D721Med (cell line): ENCODE measurements around the gene SSU72.
"Not testable (repeated sequence)": the region's sequence is repeated elsewhere in the genome, so short reads cannot be mapped to it uniquely, and the experiment has no call there.

Source experiments
- DNase-seq: peaks from one replicate; pipeline ENCODE4 v3.0.0; 2011; ENCODE audit warnings: low spot score; ENCODE audit not compliant: insufficient read length
- FAIRE-seq: peaks from 2 replicates; lab custom pipeline; 2011; peaks lifted over from hg19 to GRCh38; lab: Jason Lieb, UNC
- TF ChIP-seq, protein P1 (sequence below): IDR thresholded peaks from 2 replicates; pipeline ENCODE4 v1.5.1; 2012; ENCODE audit warnings: mild to moderate bottlenecking, control low read depth; ENCODE audit not compliant: insufficient read depth; ENCODE audit errors: missing control alignments

Gene SSU72

DNA sequence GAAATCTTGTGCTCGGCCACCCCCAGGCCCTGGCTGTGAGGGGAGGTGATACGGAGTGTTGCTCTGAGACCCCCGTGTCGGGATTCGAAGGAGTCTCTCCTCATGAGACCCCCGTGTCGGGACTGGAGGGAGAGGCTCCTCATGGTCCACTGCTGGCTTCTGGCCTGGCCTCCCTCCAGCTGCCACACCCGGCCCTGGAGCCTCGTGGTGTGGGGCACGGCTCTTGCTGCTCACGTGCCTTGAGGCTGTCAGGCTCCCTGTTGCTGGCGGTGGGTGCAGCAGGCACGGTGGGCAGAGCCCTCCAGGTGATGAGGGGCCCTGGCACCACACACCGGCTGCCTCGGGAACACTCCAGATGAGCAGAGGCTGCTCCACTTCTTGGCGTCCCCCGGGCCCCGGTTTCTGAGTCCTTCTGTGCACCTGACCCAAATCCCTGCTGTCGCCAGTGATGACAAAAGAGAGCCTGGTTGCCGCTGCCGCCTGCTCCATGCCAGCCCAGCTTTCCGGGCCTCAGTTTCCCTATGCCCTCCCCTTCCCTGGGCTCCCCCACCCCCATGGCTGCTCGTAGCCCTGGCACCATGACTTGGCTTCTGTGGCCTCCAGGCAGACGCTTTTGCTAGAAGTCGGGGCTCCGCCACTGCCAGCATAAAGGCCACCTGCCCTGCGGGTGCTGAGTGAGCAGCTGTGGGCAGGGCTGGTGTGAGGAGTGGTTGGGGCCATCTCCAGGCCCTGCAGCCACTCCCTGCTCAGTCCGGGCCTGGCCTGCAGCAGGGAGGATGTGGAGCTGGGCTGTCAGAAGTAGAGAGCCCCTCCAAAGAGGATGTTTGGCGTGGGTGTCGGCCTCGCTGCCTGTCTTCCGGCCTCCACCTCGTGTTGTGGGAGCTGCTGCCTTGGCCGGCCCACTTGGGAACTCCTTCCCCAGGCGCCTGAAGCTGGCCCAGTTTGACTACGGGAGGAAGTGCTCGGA is 46.1 kb downstream of the SSU72 start:
- DNase-seq, result no peak
- TF ChIP-seq, protein P1, sequence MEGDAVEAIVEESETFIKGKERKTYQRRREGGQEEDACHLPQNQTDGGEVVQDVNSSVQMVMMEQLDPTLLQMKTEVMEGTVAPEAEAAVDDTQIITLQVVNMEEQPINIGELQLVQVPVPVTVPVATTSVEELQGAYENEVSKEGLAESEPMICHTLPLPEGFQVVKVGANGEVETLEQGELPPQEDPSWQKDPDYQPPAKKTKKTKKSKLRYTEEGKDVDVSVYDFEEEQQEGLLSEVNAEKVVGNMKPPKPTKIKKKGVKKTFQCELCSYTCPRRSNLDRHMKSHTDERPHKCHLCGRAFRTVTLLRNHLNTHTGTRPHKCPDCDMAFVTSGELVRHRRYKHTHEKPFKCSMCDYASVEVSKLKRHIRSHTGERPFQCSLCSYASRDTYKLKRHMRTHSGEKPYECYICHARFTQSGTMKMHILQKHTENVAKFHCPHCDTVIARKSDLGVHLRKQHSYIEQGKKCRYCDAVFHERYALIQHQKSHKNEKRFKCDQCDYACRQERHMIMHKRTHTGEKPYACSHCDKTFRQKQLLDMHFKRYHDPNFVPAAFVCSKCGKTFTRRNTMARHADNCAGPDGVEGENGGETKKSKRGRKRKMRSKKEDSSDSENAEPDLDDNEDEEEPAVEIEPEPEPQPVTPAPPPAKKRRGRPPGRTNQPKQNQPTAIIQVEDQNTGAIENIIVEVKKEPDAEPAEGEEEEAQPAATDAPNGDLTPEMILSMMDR, result no peak
- FAIRE-seq, result no peak

DNA sequence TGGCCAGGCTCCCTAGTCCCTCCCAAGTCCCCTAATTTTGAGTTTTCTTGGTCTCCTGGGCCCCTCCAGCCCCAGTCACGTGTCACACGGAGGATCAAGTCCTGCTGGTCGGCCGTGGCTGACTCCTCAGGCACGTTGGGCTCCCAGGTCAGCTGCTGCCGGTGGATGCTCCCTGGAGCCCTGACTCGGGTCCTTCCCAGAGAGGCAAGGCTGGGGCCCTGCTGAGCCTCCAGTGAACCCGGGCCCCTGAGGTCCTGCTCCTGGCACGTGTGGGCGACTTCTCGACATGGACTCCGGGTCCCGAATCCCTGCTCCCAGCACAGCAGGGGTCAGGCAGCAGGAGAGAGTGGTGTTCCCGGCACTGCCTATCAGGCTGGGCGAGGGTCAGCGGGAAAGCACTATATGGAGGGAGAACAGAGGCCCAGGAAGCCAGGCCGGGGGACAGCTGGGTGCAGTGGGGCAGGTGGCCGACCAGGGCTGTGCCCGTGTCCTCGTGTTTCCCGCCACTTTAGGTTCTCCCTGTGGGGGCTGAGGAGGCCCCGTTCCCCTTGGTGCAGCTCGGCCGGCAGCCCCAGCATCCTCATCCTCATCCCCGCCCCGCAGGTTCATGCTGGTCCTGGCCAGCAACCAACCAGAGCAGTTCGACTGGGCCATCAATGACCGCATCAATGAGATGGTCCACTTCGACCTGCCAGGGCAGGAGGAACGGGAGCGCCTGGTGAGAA is 47.4 kb downstream of the SSU72 start:
- DNase-seq (no peak), FAIRE-seq (no peak)
- TF ChIP-seq, protein P1, result no peak

DNA sequence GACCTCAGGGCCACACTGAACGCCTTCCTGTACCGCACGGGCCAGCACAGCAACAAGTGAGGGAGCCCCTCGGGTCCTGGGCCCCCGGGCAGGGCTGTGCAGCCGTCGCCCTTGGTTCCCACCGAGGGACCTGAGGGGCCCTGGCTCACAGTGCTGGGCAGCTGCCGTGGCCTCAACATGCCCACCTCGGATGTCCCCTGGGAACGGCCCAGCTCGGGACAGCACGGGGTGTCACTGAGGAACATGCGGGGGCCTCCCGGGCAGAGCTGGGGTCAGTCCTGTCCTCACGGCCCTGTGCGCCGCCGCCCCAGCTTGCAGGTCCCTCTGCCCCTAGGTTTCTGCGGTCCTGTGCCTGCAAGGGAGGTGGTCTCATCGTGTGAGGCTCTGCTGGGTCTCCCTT is 48.2 kb downstream of the SSU72 start:
- DNase-seq, FAIRE-seq: not testable (repeated sequence)

DNA sequence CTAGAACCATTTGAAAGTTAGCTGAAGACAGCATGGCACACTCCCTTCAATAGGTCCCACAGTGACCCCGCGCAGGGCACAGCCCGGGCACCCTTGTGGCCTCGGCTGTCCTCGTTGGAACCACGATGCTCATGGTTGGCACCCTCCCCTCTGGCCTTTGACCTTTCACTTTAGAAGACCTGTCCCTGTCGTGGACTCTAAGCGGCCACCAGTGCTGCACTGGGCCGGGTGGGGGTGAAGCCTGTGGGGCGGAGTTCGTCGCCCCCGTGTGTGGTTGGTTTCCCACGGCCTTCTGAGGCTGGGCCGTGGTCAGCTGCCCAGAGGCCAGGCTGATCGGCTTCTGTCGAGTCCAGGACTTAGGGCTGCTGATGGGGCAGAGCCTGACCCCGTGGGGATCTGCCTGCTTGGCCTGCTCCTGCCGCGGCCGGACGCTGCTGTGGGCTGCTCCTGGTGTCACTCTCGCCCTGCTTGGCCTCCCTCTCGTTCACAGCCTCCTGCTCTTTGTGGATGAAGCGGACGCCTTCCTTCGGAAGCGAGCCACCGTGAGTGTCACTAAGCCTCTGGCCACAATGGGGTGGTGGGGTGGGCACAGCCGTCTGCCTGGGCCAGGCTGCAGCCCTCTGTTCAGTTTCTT is 49.8 kb downstream of the SSU72 start:
- DNase-seq, FAIRE-seq: not testable (repeated sequence)

DNA sequence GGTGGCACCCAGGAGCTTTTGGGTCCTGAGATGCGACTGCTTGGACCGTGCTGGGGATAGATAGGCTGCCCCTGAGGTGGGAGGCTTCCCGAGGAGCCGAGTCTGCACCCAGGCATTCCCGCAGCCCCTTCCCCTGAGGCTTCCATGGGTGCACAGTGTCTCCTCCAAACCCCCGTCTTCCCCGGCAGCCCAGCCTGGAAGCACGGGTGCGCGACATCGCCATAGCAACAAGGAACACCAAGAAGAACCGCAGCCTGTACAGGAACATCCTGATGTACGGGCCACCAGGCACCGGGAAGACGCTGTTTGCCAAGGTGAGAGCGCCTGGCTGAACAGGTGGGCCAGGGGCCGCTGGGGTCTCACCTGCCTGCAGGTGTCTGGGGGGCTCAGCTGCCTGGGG is 51.0 kb downstream of the SSU72 start:
- FAIRE-seq, DNase-seq: not testable (repeated sequence)

DNA sequence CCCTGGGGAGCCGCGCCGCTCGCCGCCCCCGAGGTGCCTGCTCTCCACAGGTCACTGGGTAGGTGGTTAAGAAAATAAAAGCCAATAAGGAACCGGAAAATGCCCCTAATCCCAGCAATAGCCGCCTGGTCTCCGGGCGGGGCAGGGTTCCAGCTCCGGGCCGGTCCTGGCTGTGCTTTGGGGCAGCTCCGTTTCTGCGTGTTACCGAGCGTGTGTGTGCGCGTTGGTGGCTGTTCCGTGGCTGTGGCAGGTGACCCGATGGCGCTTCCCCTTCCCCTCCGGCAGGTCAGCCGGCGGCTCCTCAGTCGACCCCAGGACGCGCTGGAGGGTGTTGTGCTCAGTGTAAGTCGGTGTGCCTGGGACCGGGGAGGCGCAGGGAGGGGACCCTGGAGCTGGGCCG is 51.4 kb downstream of the SSU72 start:
- not testable (repeated sequence) for FAIRE-seq, DNase-seq

DNA sequence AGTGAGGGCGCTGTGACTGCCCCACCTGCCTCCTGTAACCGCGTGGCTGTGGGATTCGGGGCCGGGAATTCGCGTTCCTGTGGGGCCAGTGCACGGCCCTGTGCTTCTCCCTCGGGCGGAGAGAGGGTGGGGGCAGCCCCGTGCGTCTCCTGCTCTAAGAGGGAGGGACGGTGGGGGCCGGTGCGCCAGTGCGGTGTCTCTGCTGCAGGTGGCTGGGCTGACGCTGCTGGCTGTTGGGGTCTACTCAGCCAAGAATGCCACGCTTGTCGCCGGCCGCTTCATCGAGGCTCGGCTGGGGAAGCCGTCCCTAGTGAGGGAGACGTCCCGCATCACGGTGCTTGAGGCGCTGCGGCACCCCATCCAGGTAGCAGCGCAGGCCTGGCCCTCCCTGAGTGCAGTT is 52.1 kb downstream of the SSU72 start:
- DNase-seq, FAIRE-seq: not testable (repeated sequence)

DNA sequence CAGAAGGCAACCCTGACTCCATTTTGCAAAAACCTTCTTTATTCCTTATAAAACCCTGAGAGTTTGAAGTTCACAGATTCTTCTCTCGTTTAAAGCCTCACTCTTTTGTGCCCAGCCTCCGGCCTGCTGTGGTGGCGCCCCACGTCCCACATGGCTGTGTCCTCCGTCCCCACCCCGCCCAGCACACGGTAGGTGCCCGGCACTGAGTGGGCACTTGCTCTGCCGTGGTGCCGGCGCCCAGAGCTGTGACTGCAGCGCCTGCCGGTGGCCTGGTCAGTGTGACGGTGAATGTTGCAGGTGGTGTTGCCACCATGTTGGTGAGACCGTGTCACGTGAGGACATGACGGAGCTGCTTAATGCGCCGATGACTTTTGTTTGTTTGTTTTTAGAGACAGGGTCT is 53.3 kb downstream of the SSU72 start:
- FAIRE-seq (no peak), DNase-seq (no peak)
- TF ChIP-seq, protein P1, result no peak

DNA sequence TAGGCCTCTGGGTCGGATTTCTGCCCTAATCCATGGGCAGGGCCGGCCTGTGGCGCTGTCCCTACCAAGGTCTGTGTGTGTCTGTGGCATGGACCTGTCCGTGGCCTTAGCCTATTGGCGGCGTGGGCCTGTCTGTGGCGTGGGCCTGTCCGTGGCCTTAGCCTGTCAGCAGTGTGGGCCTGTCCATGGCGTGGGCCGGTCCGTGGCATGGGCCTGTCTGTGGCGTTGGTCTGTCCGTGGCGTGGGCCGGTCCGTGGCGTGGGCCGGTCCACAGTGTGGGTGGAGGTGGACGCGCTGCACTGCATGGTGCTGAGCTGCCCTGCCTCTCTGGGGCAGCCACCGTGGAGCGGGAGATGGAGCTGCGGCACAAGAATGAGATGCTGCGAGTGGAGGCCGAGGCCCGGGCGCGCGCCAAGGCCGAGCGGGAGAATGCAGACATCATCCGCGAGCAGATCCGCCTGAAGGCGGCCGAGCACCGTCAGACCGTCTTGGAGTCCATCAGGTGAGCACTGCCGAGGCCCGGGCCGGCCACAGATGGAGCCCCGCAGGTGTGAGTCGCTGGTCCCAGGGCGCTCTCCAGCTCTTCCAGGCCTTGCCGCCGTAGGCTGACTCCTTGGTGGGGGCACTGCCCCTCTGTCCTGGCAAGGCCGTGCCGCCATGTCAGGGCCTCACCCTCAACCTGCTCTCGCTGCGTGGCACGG is 54.7 kb downstream of the SSU72 start:
- FAIRE-seq, DNase-seq: not testable (repeated sequence)

DNA sequence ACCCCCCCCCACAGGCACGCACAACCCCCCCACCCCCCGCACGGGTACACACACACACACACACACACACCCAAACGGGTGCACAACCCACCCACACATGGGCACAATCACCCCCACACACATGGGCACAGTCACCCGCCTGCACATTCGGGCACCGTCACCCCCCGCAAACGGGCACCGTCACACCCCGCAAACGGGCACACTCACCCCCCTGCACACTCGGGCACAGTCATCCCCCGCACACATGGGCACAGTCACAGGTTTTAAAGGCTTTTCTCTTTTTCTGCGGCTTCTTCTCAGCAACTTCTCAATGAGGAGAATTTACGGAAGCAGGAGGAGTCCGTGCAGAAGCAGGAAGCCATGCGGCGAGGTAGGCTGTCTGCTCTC is 56.0 kb downstream of the SSU72 start:
- not testable (repeated sequence) for DNase-seq, FAIRE-seq
